ENCODE results near the gene RHOB. TPM values are rescaled to one million over a fixed set of nuclear protein-coding genes. Genes with fewer than 3 reads are reported as not detected.

RHOB gene
- total RNA-seq, 2 donors from 2014 or later = 59.8 to 62.9 TPM

DNA sequence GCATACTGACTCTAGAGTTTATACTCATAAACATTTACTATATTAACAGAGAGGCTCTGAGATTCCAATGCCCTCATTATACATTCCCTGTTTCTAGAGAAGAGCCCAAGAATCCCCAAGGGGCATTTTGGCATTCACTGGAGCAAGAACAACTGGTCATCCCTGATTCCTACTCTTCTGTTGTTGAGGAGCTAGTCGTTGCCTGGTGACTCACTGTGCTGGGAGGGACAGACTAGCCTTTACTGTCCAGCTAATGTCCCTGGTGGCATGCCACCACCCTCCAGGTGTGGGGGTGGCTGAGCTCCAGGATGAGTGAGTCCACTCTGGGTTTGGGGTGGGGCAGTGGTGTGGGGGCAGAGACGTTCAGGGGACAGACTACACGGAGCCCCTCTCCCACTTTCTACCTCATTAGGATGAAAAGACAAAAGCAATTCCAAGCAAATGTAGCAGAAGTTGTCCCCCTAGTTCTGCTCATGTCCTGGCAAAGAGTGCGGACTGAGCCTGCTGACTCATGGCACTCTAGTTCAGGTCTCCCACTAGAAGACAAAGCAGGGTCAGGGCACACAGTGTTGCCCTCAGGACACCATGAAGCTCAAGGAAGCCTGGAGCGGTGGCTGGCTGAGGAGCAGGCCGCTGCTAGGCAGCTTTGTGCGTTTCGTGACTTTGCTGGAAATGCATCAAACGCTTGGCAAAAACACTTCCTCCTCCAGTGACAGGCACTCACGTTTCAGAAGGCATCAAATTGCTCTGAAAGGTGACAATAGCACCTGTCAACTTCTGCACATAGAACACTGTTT lies 49.4 kb downstream of the RHOB start:
- Mint-ChIP-seq H3K4me1 (peaks cover 2% of the 10 kb centered on the region), H3K4me3 (no peak overlapping the region), H3K36me3 (ENCODE audit: low read depth) (peaks cover 5% of the 10 kb centered on the region), H3K27me3 (peaks cover 42% of the 10 kb centered on the region), H3K27ac (no peak overlapping the region)
- DNase-seq (no peak), ATAC-seq (no peak)
- no peaks in the 10 kb centered on the region for H3K9me3 ChIP-seq (ENCODE audit: control insufficient read depth, low read length, poor library complexity, severe bottlenecking)

DNA sequence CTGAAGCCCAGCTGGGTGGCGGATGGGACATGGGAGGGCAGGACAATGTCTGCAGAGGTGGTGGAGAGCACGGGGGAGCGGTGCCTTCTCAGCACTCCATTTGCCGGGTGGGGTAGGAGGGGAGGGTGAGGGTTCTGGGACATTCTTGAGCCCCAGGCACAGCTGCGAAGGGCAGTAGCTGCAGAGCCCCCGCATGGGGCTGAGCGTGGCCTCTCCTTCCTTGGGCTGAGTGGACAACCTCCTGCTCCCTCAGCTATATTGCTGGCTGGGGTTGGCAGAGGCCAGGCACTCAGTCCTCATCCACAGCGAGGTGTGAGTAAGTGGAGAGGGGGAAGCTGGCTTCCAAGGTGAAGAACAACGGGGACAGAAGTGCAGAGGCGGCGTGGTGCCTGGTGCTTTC lies 50.1 kb downstream of the RHOB start:
- no peak overlapping the region for H3K27ac Mint-ChIP-seq
- H3K9me3 ChIP-seq (ENCODE audit: control insufficient read depth, low read length, poor library complexity, severe bottlenecking) = no peaks in the 10 kb centered on the region
- peaks cover 36% of the 10 kb centered on the region for H3K27me3 Mint-ChIP-seq
- peaks cover 5% of the 10 kb centered on the region for H3K36me3 Mint-ChIP-seq (ENCODE audit: low read depth)
- no peak for ATAC-seq
- peaks cover 2% of the 10 kb centered on the region for H3K4me1 Mint-ChIP-seq
- no peak overlapping the region for H3K4me3 Mint-ChIP-seq
- DNase-seq = no peak

Other genes with a start within 250 kb of the RHOB start
- gene SDC1, start 221.9 kb upstream of the RHOB start, total RNA-seq = not detected
- 100 to 1,000 TPM; 114 TPM for gene PUM2, start 96.2 kb upstream of the RHOB start, total RNA-seq
- gene HS1BP3, start 204.0 kb downstream of the RHOB start, total RNA-seq = 10 to 100 TPM; 12.8 to 13.7 TPM
- gene GDF7, start 220.1 kb downstream of the RHOB start, total RNA-seq = under 1 TPM; 0.16 to 0.72 TPM